ENCODE results near the gene PEX5L.

The PEX5L gene

GRCh38 chr3:179973931-179974361, 62.8 kb downstream of the PEX5L start:
- Histone ChIP-seq H3K4me1 (ENCODE audit: low read length) (no peaks in the 10 kb centered on the region), H2AFZ (ENCODE audit: low read length) (peak overlapping the region; percentile 28; the same call in 1 of the 2 replicates), H3K4me3 (ENCODE audit: low read length) (no peak overlapping the region), H3K4me2 (ENCODE audit: low read depth, low read length) (no peak overlapping the region), H3K9me3 (replicated peaks; ENCODE audit: insufficient read depth, low read length) (no peaks in the 10 kb centered on the region), H3K27ac (ENCODE audit: low read length) (no peak overlapping the region), H3K36me3 (replicated peaks; ENCODE audit: insufficient read depth, low read length) (no peaks in the 10 kb centered on the region), H3K9me2 (replicated peaks; ENCODE audit: insufficient read depth, low read length) (no peaks in the 10 kb centered on the region), H4K20me1 (ENCODE audit: insufficient read depth, low read length) (no peaks in the 10 kb centered on the region), H3F3A (ENCODE audit: insufficient read depth, low read length) (no peaks in the 10 kb centered on the region), H3K9ac (ENCODE audit: low read length) (no peak overlapping the region), H3K79me2 (ENCODE audit: low read length) (no peaks in the 10 kb centered on the region), H3K27me3 (replicated peaks; ENCODE audit: insufficient read depth, low read length) (no peaks in the 10 kb centered on the region)
- TF ChIP-seq EZH2phosphoT487 (IDR thresholded peaks at IDR 0.05; ENCODE audit: low read length): no peak
- no peak for TF ChIP-seq EZH2 (optimal IDR thresholded peaks at IDR 0.05; ENCODE audit: low read depth, low read length)
- TF ChIP-seq, protein P1, sequence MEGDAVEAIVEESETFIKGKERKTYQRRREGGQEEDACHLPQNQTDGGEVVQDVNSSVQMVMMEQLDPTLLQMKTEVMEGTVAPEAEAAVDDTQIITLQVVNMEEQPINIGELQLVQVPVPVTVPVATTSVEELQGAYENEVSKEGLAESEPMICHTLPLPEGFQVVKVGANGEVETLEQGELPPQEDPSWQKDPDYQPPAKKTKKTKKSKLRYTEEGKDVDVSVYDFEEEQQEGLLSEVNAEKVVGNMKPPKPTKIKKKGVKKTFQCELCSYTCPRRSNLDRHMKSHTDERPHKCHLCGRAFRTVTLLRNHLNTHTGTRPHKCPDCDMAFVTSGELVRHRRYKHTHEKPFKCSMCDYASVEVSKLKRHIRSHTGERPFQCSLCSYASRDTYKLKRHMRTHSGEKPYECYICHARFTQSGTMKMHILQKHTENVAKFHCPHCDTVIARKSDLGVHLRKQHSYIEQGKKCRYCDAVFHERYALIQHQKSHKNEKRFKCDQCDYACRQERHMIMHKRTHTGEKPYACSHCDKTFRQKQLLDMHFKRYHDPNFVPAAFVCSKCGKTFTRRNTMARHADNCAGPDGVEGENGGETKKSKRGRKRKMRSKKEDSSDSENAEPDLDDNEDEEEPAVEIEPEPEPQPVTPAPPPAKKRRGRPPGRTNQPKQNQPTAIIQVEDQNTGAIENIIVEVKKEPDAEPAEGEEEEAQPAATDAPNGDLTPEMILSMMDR (IDR thresholded peaks at IDR 0.05; ENCODE audit: low read length): no peak
- DNase-seq: no peak

DNA sequence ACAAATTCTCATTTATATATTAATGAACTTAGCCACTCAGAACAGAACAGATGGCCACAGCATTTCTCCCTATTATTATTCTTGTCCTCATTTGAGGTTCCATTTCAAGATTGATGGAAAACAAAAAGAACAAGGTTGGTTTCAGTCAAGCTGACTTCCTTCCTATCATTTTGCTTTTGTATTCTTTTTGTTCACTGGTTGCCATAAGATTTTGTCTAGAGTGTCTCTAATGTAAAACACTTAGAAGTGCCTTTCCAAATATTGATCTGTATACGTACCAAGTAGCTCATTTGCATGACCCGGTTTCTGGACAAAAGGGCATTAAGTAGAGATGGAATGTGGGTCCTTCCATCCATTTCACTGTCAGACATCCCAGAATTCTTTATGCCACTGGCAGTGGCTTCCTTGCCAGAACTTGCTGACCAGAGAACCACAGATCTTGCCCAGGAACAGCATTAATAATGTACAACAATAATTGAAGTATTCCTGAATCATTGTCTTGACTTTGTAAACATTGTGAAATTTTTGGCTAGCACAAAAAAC, 63.8 kb downstream of the PEX5L start:
- Histone ChIP-seq H3K36me3 (replicated peaks; ENCODE audit: insufficient read depth, low read length) (no peaks in the 10 kb centered on the region), H3K9me3 (replicated peaks; ENCODE audit: insufficient read depth, low read length) (no peaks in the 10 kb centered on the region), H3K4me3 (ENCODE audit: low read length) (no peak overlapping the region), H3F3A (ENCODE audit: insufficient read depth, low read length) (no peaks in the 10 kb centered on the region), H4K20me1 (ENCODE audit: insufficient read depth, low read length) (no peaks in the 10 kb centered on the region), H3K9ac (ENCODE audit: low read length) (no peak overlapping the region), H3K27me3 (replicated peaks; ENCODE audit: insufficient read depth, low read length) (no peaks in the 10 kb centered on the region), H3K4me1 (ENCODE audit: low read length) (no peaks in the 10 kb centered on the region), H3K4me2 (ENCODE audit: low read depth, low read length) (no peak overlapping the region), H3K79me2 (ENCODE audit: low read length) (no peaks in the 10 kb centered on the region), H3K27ac (ENCODE audit: low read length) (no peak overlapping the region), H3K9me2 (replicated peaks; ENCODE audit: insufficient read depth, low read length) (no peaks in the 10 kb centered on the region), H2AFZ (ENCODE audit: low read length) (no peak overlapping the region)
- TF ChIP-seq EZH2phosphoT487 (IDR thresholded peaks at IDR 0.05; ENCODE audit: low read length): no peak
- no peak for TF ChIP-seq EZH2 (optimal IDR thresholded peaks at IDR 0.05; ENCODE audit: low read depth, low read length)
- TF ChIP-seq, protein P1 (IDR thresholded peaks at IDR 0.05; ENCODE audit: low read length): no peak
- no peak for DNase-seq

DNA sequence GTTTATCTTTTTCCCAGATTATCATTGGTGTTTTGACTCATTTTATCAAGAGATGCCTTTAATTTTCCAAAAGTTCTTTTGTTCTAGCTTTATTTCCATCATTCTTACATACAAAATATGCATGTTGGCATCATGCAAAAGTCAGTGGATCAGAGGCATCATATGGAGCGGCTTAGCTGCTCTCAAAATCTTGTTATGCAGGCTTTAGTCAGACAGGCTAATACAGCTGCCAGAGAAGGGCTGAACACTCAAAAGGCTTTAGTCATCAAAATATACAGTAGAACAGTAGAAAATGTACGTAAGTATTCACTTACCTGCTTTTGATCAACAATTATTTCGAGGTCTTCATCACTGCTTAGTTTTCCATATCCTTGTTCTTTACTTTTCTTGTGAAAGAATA, 65.5 kb downstream of the PEX5L start:
- Histone ChIP-seq H3K27ac (ENCODE audit: low read length) (no peak overlapping the region), H2AFZ (ENCODE audit: low read length) (no peak overlapping the region), H4K20me1 (ENCODE audit: insufficient read depth, low read length) (no peaks in the 10 kb centered on the region), H3K4me3 (ENCODE audit: low read length) (no peak overlapping the region), H3K4me2 (ENCODE audit: low read depth, low read length) (no peak overlapping the region), H3K9me2 (replicated peaks; ENCODE audit: insufficient read depth, low read length) (no peaks in the 10 kb centered on the region), H3F3A (ENCODE audit: insufficient read depth, low read length) (no peaks in the 10 kb centered on the region), H3K79me2 (ENCODE audit: low read length) (no peaks in the 10 kb centered on the region), H3K9ac (ENCODE audit: low read length) (no peak overlapping the region), H3K27me3 (replicated peaks; ENCODE audit: insufficient read depth, low read length) (no peaks in the 10 kb centered on the region), H3K36me3 (replicated peaks; ENCODE audit: insufficient read depth, low read length) (no peaks in the 10 kb centered on the region), H3K4me1 (ENCODE audit: low read length) (no peaks in the 10 kb centered on the region), H3K9me3 (replicated peaks; ENCODE audit: insufficient read depth, low read length) (no peaks in the 10 kb centered on the region)
- DNase-seq: no peak
- no peak for TF ChIP-seq EZH2phosphoT487 (IDR thresholded peaks at IDR 0.05; ENCODE audit: low read length)
- TF ChIP-seq, protein P1 (IDR thresholded peaks at IDR 0.05; ENCODE audit: low read length): no peak
- no peak for TF ChIP-seq EZH2 (optimal IDR thresholded peaks at IDR 0.05; ENCODE audit: low read depth, low read length)

All from MM.1S (cell line).